ENCODE results near the gene SSTR5.
A peak's percentile ranks its signal among the peaks of the same experiment; 100 is the strongest.

Gene SSTR5

DNA sequence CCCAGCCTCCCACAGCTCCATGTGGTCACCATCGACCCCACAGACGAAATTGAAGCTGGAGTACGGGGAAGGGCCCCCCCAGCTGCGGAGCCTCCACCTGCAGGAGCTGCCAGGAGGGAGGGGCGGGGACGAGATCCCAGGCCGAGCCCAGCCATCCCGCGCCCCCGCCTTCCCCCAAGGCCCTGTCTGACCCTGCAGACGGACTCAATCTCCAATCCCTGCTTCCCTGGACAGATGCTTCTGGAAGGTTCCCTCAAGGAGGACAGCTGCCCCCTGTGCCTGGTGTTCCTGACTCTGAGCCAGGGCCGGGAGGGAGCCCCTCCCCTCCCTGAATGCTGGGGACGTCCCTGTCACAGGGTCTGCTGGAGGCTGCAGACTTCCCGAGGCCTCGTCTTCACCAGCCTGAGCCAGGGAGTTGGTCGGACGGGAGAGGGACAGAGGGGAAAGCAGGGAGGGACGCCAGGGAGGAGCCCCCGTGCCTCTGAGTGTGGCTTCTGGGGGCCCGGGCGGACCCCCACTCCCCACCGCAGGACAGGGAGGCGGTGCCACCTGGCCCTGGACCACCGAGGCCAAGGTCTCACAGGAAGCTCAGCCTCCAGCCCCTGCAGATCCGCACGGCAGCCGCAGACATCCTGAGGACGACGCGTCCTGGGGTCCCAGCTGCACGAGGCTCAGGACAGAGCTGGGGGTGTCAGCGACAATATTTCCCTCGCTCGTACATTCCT, 44.8 kb downstream of the SSTR5 start:
- DNase-seq: no peak
- intact Hi-C loops (cut with DNase I): no loop called here

DNA sequence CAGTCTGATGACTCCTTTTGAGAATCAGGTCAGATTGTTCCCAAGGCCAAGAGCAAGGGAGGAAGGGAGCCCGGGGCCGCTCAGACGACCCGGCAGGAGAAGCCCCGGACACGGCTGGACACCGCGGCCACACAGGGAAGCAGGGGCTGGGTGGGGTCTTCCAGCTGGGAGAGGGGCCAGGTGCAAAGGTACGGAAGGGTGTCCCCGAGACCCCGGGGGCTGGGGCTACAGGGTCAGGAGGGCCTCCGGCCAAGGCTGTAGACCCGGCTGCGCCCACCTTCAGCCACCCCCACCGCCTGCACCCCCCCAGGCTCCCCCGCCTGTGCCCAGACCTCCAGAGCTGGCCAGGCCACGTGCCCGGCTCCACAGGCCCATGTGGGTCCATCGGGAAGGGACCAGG, 45.4 kb downstream of the SSTR5 start:
- DNase-seq: no peak
- intact Hi-C loops (cut with DNase I): no loop called here

DNA sequence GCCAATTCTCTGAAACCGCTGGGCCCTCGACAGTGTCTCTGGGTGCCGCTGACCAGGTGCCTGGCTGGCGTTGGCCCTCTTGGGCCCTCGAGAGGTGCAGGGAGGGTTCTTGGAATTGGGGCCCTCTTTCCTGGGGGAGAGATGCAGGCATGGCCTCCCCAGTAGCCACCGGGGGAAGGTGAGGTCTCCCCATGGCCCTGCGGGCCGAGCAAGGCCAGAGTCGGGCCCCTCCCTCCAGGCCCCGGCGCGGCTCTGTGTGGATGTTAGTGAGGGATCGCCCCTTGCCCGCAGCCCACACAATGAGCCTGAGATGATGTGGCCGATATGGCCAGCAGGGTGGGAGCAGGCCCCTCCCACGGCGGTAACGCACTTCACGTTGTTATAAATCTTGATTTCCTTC, 46.6 kb downstream of the SSTR5 start:
- no peak for DNase-seq
- intact Hi-C loops (cut with DNase I): no loop called here

DNA sequence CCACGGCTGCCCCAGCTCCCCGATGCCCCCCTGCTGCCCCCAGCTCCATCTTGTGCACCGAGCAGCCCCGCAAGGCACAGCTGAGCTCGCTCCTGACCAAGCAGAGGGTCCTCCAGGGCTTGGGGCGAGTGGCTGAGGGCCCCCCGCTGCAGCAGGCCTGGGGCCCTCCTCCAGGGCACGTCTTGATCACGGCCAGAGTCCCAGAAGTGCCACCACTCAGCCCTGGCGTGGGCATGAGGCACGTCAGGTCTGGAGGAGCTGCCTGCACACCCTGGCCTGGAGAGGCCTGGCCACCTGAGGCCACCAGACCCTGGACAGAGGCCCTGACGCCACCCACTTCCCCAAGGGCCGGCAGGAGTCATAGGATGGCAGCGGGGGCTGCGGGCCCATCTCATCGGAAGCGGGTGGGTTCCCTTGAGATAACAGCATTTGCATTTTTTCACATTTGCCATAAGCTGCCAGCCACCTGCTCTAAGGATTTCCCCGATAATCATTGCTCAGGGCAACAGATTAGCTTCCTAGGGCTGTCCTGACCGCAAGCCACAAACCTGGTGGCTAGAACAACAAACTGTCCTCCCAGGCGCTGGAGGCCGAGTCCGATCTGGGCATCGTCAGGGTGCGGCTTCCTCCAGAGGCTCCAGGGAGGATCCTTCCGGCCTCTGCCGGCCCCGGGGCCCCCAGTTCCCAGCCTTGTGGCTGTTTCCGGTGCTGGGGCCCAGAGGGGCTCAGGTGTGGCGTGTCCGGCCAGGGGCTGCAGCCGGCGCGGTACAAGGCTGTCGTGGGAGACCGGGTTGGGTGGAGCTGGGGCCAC, 47.4 kb downstream of the SSTR5 start:
- intact Hi-C loops (cut with DNase I): no loop called here

DNA sequence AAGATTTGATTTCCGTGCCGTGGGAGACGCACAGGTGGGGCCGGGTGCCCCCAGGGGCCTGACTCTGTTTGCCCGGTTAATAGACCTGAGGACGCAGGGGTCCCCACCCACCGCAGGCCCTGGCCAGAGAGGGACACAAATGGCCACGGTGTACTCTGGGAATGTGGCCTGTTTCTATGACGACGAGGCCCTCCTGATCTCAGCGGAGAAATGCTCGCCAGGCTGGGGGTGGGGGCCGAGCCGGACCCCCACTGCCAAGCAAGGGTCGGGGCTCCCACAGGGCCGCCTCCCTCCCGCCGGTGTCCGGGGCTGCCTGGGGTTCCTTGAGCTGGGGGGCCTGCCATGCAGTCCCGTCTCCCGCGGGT, 48.0 kb downstream of the SSTR5 start:
- no peak for DNase-seq
- intact Hi-C loops (cut with DNase I): no loop called here

More for the DNA sequence above, 47.4 kb downstream of the SSTR5 start:
- DNase-seq: no peak

DNA sequence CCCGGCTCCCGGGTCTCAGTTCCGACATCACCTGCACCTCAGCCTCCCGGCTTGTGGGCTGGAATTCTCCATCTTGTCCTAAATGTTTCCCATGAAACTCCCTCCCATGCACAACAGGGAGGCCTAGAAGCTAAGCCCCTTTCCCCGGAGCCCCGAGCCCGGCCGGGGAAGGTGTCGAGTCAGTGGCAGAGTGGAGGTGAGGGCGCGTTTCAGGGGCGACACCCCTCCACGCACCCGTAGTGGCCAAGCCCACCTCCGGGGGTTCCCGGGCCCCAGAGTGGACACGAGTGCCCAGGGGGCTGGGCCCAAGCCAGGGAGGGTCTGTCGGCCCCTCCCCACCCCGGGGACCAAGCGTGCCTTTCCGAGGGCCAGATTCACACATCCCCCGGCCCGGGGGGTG, 48.5 kb downstream of the SSTR5 start:
- intact Hi-C loops (cut with DNase I): no loop called here
- DNase-seq: no peak

DNA sequence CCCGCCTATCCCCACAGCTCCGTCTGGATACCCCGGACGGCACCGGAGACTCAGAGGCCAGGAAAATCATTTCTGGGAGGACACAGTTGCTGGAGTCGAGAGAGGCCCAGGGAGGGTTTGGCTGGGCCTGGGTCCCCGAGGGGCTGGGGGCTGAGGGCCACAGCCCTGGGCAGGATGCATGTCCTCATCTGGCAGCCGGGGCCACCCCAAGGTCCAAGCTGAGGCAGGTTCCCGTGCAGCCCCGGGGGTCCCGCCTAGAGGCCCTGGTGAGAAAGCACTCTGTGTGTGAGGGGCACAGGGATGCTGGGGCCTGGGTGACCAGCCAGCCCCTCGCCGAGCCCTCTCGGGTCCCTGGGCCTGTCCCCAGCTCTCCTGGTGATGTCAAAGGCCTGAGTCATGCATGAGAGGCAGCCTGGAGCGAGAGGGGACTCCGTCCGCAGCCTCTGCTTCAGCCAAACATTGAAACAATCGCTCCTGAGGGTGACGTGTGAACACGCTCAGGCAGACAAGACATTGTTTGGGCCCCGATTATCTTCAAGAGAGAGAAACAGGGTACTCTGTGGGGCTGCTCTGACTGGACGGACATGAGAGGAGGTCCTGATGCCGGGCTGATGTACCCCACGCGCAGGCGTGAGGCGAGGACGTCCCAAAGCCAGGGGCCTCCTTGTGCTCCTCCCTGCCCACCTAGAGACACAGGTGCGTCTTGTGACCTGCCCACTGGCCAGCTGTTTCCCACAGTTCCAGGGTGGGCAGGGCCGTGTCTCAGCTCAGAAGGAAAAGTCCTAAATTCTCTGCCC, 49.3 kb downstream of the SSTR5 start:
- intact Hi-C loops (cut with DNase I): no loop called here

DNA sequence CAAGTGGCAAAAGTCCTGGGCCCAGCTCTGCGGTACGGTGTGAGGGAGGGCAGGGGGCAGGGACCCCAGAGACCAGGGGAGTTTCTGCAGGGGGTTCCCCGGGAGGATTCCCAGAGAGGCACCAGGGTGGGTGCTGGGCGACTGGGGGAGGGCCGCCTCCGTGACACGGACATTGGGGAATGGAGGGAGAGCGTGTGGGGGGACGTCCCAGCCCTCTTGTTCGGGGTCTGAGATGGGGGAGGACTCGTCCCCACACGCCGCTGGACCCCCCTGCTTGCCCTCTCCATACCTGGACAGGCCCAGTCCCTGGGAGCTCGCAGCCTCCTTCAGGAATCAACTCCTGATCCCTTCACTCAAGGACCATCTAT, 49.8 kb downstream of the SSTR5 start:
- intact Hi-C loops (cut with DNase I): no loop called here
- DNase-seq: no peak

More for the DNA sequence above, 49.3 kb downstream of the SSTR5 start:
- DNase-seq: no peak

DNA sequence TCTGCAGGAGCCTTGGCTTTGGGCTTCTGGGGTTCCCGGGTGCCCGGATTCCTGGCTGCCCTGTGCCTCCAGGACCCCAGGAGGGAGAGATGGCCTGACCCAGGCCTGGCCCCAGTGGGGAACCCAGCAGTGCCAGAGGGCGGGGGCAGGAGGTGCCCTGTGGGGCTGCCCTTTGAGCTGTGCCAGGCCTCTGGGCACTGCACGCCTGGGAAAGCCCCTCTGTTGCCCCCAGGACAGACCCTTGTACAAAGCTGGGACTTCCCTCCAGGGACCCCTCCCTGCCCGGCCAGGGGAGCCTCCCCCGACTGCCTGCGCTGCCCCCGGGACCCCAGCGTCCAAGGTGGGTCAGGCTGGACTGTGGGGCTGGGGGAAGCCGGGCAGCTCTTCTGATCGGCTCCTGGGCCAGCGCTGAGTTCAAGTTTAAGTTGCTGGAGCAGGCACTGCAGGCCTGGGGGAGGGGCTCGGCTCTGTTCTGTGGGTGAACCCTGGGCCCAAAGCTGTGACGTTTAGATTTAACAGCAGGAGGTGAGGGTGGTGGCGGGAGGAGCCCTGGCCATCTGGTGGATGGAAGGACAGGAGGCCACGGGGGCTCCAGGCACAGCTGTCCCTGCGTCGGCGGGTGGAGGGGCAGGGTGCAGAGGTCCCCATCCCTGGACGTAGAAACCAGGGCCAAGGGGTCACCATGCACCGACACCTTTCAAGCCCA, 51.1 kb downstream of the SSTR5 start:
- intact Hi-C loops (cut with DNase I): no loop called here
- no peak for DNase-seq

DNA sequence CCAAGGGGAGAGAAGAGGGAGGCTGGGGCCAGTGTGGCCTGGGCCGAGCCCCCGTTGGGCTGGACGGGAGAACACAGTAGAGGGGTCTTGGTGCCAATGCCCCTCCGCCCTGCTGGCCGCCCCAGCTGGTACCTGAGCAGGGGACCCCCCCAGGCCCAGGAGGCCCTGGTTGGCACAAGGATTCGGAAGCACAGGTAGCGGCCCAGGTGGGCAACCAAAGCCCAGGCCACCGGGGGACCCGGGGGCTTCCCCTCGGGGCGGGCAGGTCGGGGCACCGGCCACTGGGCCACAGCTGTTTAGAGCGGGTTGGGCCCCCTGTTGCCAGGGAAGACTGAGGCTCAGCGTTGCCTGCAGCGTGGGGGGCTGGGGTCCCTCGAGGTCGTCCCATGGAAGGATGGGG, 51.7 kb downstream of the SSTR5 start:
- intact Hi-C loops (cut with DNase I): no loop called here
- DNase-seq: no peak

DNA sequence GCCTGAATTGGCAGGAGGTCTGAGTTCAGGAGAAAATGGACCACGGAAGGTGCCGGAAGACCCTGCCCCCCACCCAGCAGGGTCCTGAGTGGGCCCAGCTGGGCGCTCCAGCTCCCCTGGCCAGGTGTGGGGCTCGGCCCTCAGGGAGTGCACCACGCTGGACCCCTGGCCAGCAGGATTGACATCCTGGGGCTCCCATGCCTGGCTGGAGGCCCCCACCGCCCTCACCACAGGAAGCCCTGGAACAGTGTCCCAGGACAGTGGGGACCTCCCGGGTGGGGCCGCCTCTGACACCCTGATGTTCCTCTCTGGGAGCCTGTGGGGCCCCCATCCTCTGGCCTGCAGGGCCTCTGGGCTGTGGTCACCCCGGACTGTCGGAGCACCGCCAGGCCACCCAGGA, 52.2 kb downstream of the SSTR5 start:
- no peak for DNase-seq
- intact Hi-C loops (cut with DNase I): no loop called here

DNA sequence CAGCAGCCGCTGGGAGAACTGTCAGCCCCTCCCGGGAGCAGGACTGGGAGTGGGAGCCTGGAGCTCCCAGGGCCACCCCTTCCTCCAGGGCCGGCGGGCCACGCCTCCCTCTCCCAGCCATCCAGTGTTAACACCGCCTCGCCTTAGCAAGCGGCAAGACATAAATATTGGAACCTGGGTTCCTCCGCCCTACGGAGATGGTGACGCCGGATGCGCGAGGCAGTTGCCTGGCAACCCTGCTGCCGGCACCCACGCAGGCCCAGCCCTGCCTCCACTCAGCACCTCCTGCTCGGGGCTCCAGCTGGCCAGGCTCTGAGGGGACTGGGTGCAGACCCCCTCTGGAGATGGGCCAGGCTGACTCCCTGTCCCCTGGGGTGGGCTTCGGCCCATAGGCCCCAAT, 52.9 kb downstream of the SSTR5 start:
- DNase-seq: peak; percentile 21 to 97 (median 78)
- intact Hi-C loops (cut with DNase I): no loop called here

DNA sequence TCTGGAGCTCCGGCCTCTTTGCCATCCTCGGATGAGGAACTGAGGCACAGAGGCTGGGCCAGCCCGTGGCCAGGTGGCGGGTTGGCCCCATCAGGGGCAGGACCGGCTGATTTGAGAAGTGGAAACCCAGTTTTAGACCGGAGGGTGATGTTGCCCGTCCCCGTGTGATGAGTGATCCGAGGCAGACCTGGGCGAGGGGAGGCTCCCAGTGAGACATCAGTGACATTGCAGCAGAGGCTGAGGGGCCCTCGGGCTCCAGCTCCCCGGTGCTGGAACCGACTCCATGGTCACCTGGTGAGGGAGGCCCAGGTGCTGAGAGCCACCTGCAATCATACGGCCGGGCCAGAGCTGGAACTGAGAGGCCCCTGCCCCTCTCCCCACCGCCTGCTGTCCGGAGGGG, 53.5 kb downstream of the SSTR5 start:
- intact Hi-C loops (cut with DNase I): no loop called here
- no peak for DNase-seq

DNA sequence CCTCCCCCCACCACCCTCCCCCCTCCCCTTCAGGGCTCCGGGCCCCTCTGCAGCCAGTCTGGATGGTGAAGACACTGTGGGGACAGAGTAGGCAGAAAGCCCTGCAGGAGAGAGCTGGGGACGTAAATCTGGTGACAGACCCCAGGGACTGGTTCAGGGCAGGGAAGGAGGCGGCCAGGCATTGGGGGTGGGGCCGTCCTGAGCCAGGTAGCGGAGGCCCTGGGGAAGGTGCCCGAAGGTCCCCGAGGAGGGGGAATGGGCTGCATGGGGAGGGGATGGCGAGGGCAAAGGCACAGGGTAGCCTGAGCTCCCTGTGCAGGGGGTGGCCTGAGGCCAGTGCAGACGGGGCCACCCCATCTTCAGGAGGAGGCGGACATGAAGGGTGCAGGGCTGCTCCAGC, 54.0 kb downstream of the SSTR5 start:
- DNase-seq: no peak
- intact Hi-C loops (cut with DNase I): no loop called here

DNA sequence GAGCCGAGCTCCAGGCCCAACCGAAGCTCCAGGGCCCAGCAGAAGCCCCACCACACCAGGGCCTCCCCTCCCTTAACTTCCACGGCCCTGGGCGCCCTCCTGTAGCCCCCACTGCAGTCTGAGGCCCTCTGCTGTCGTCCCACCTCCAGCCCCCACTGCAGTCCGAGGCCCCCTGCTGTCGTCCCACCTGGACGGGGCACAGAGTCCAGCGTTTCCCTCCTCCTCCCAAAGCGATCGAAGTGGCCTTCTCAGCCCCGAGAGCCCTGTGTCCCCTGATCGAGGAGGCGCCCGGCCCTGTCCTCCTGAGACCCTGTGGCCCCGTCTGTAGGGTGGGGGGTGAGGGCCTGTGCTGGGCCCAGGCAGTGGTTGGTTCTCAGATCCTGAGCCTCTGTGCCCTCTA, 54.6 kb downstream of the SSTR5 start:
- intact Hi-C loops (cut with DNase I): no loop called here
- no peak for DNase-seq

DNA sequence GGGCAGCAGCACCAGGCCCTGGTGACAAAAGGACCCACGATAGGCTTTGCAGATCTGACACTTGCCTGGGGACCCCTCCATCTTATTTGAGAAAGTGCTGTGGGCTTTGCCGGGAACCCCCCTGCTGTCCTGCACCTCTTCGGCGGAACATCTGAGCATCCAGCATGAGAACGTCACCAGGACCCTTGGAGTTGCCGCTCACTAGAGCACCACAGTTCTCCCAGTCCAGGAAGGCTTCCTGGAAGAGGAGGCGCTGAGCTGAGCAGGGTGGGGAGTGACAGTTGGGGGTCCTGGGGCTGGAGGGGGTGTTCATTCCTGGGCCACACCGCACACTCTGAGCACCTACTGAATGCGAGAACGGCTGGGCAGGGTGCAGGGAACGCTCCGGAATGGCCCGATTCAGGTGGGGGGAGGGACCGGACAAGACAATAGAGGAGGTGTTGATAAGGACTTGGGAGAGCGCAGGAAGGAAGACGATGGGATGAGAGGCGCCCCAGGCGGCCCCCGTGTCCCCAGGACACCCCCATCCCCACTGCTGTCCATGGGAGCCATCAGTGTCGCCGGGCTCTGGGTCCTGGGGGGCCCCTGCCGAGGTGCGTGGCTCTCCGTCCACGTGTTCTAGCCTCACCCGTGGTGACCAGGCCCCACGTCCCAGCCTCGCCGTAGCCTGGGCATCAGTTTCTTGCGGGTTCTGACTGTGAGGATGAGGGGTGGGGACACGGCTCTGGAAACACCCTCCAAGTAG, 55.6 kb downstream of the SSTR5 start:
- no peak for DNase-seq

DNA sequence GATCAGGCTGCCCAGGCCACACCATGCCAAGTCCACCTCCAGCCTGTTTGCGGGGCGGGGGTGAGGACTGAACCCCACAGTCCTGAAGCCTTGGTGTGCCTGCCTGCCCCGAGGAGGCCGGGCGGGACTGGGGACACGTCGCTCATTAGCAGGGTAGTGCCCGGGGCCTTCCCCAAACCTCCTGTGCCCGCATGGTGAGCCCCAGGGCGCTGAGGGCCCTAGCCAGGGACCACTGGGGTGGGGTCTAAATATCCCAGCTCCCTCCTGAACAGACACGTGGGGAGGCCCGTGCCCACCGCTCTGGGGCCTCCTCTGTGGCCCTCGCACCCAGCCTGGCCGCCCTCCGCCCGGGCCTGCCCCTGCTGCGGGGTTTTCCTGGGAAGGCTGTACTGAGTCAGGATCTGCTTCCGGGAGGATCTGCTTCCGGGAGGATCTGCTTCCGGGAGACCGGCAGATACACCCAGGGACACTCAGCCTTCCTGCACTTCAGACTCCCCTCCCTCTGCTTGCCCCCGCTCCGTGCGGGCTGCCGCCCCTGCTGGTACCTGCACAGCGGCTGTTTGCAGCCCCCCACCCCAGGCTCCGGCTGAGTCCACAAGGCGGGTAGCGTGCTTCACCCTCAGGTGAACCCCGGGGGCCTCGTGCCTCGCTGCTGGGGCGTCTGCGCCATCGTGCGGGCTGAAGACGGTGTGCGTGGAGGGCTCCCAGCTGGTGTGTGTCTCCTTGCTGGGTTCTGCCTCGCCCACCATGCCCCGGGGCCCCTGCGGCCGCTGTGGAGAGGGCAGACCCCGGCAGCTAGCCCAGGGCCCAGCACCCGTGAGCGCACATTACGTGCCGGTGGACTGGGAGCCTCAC, 56.8 kb downstream of the SSTR5 start:
- intact Hi-C loops (cut with DNase I): no loop called here
- DNase-seq: no peak

More for the DNA sequence above, 55.6 kb downstream of the SSTR5 start:
- intact Hi-C loops (cut with DNase I): no loop called here

DNA sequence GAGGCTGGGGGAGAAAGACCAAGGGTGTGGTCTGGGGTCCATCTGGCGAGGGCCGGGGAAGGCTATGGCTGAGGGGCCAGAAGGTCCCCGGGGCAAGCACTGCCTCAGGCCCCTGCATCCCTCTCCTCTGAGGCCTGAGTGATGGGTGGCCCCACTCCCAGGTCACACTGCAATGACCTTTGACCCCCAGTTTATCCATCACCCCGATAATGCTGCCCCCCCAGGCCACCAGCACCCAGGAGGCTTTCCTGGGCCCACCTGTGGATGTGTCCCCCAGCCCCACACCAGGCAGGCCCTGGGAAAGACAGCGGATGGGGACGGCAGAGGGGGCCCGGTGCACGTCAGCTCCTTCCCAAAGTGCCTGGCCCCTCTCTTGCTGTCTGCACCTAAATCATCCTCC, 57.8 kb downstream of the SSTR5 start:
- intact Hi-C loops (cut with DNase I): no loop called here
- DNase-seq: no peak
